Right atrium auricular region (tissue), 2 donors: ENCODE measurements around the gene CADM1. TPM values are rescaled to one million over a fixed set of nuclear protein-coding genes. Genes with fewer than 3 reads are reported as not detected.

ENCODE experiments used
- DNase-seq: peaks from one replicate; pipeline ENCODE4 v3.0.0-alpha.2; 2019; ENCODE audit warnings: low spot score
- H3K27ac ChIP-seq, 2 donors: fragments of 200-600 bp; sonication (generic); 1 replicate in 1 of 2; 2 replicates in 1 of 2; pipeline ENCODE4 v1.5.1; 2016 to 2019
- H3K27me3 ChIP-seq, 2 donors: fragments of 200-600 bp; sonication (generic); one replicate each; pipeline versions ENCODE4 v1.5.1 to v1.6.0; 2017 to 2019
- H3K36me3 ChIP-seq: fragments of 200-600 bp; sonication (generic); one replicate; pipeline ENCODE4 v1.5.1; 2016
- H3K4me1 ChIP-seq, 2 donors: fragments of 200-600 bp; sonication (generic); one replicate each; pipeline versions ENCODE4 v1.5.1 to v1.6.0; 2017 to 2019
- H3K4me3 ChIP-seq, 2 donors: fragments of 200-600 bp; sonication (generic); 1 replicate in 1 of 2; 2 replicates in 1 of 2; pipeline ENCODE4 v1.5.1; 2017 to 2019; ENCODE audit warnings: mild to moderate bottlenecking in 1 of 2, moderate library complexity in 1 of 2
- H3K9me3 ChIP-seq, 2 donors: fragments of 200-600 bp; sonication (generic); one replicate each; pipeline ENCODE4 v1.5.1; 2019
- total RNA-seq, 2 donors: library from RNA; depleted of rRNA; stranded (reverse); fragments of >200 nt; gene quantifications; one replicate each; pipeline ENCODE4 v1.1.0, GENCODE V29; 2016
- TF ChIP-seq, protein P1 (sequence below), 2 donors: fragments of 200-600 bp; sonication (generic); IDR thresholded peaks; one replicate each; pipeline ENCODE4 v1.5.1; 2019; ENCODE audit warnings: antibody characterized with exemption in 2 of 2

The CADM1 gene
- total RNA-seq, 2 donors from 2014 or later, result 19.8 to 33.9 TPM

DNA sequence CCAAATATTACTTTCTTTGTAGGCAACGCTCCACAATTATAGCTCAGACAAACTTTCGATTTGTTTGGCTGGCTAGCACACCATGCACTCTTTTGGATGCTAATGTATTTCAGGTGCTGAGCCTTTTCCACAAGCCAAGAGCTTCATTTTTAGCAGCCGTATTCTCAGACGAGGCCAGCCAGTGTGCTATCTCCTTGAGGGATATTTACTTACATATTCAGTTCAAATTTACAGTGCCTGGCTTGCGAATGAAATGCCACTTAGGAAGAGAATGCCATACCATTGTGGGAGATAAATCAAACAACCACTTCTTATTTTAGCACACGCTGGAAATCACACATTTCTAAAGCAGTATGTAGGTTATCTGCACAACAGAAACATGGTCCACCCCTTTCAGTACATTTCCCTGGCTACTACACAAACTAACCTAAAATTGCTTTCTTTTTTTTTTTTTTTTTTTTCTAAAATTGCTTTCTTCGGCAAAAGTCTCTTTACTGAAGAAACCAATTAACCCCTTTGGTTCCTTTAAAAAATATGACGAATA lies 236.9 kb downstream of the CADM1 start:
- peak overlapping the region in 1 of 2 donors; percentile 70 for H3K27ac ChIP-seq
- no peaks in the 10 kb centered on the region for H3K9me3 ChIP-seq
- DNase-seq, result no peak
- peaks cover 0 to 7% of the 10 kb centered on the region in 2 donors for H3K4me1 ChIP-seq
- no peaks in the 10 kb centered on the region for H3K27me3 ChIP-seq
- no peaks in the 10 kb centered on the region for H3K36me3 ChIP-seq
- TF ChIP-seq, protein P1, sequence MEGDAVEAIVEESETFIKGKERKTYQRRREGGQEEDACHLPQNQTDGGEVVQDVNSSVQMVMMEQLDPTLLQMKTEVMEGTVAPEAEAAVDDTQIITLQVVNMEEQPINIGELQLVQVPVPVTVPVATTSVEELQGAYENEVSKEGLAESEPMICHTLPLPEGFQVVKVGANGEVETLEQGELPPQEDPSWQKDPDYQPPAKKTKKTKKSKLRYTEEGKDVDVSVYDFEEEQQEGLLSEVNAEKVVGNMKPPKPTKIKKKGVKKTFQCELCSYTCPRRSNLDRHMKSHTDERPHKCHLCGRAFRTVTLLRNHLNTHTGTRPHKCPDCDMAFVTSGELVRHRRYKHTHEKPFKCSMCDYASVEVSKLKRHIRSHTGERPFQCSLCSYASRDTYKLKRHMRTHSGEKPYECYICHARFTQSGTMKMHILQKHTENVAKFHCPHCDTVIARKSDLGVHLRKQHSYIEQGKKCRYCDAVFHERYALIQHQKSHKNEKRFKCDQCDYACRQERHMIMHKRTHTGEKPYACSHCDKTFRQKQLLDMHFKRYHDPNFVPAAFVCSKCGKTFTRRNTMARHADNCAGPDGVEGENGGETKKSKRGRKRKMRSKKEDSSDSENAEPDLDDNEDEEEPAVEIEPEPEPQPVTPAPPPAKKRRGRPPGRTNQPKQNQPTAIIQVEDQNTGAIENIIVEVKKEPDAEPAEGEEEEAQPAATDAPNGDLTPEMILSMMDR (IDR thresholded peaks at IDR 0.05), result no peak
- no peak overlapping the region for H3K4me3 ChIP-seq

DNA sequence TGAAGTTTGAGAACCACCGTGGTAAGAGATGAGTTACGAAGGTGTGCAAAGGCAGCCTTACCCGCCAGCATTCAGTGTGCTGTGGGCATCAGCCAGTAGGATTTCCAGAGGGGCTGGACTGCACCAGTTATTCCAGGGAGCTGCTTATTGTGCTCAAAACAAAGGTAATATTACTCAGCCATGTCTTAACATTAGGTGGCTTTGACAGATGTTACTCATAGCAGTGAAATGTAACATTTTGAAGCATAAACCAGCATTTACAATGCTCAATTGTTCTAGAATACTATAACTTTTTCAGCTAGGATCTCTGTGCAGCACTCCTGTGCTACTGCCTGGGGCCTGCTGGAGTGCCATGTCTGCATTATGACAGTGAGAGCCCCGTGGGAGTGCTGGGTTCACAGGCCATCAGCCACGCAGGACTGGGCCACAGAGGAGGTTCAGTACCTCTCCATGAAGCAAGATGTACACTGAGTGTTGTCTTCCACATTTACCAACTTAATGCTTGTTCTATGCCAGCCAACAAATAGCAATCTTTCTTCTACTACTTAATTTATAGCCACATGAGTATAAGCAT lies 238.1 kb downstream of the CADM1 start:
- no peak overlapping the region for H3K4me3 ChIP-seq
- TF ChIP-seq, protein P1 (IDR thresholded peaks at IDR 0.05), result no peak

DNA sequence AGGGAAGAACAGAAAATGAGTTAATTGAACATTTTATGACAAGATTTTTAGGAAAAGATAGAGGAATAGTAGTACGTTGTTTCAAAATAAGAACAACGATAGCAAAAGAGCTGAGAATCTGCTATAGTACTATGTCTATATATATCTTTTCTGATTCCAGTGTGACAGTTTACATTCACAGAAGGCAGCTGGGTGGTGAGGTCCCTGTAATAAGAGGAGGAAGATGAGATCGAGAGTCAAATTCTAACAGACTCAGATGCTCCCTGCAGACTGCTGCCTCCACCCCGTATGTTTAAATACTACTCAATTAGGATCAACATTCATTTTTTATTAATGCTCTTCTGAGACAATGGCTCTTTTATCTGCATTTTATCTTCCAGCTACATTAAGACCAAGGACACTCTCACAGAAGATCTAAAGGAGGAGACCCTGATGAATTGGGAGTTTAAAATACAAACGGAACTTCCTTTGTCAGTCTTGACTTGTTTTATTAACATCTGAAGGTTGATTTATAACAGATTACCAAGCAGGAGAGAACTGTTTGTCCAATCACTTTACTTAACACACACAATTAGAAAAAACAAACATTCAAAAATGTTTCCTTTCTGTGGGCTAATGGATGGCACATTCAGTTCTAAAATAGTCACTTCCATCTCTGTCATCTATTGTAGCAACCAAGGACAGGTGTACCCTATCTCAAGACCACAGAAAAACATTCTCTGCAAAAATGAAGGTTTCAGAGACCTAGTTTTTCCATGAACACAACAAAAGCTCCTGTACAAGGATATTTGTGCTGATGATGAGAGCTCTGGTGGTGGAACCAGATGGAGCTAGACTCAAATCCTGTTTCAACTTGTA lies 240.2 kb downstream of the CADM1 start:
- Histone ChIP-seq H3K4me3 (no peak overlapping the region), H3K36me3 (no peaks in the 10 kb centered on the region), H3K9me3 (no peaks in the 10 kb centered on the region), H3K4me1 (peaks cover 0 to 7% of the 10 kb centered on the region in 2 donors), H3K27ac (no peak overlapping the region), H3K27me3 (no peaks in the 10 kb centered on the region)
- DNase-seq, result no peak
- TF ChIP-seq, protein P1 (IDR thresholded peaks at IDR 0.05), result no peak

More for the DNA sequence above, 238.1 kb downstream of the CADM1 start:
- DNase-seq, result no peak
- Histone ChIP-seq H3K4me1 (peaks cover 0 to 7% of the 10 kb centered on the region in 2 donors), H3K27ac (no peak overlapping the region), H3K36me3 (no peaks in the 10 kb centered on the region), H3K27me3 (no peaks in the 10 kb centered on the region), H3K9me3 (no peaks in the 10 kb centered on the region)

DNA sequence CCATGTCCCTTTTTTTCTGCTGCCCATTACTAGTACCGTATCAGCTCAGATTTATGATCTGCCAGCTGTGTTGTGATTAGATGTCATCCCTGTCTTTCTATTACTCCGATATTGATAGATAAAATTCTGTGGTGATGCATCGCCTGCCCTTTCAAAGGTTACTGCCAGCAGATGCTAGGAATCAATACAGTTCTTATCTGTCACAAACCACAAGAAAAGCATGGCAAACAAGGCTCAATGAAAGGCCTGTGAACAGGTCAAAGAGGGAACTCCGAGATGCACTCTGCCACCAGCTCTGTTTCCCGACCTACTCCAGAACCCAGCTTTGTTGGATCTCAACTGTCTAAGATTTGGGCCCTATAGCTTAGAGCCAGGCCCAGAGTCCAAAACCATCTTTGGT lies 246.0 kb downstream of the CADM1 start:
- TF ChIP-seq, protein P1 (IDR thresholded peaks at IDR 0.05), result no peak
- no peak for DNase-seq
- no peaks in the 10 kb centered on the region for H3K9me3 ChIP-seq
- H3K4me1 ChIP-seq, result no peaks in the 10 kb centered on the region
- no peaks in the 10 kb centered on the region for H3K27me3 ChIP-seq
- H3K36me3 ChIP-seq, result no peaks in the 10 kb centered on the region
- H3K4me3 ChIP-seq, result no peak overlapping the region
- no peak overlapping the region for H3K27ac ChIP-seq

DNA sequence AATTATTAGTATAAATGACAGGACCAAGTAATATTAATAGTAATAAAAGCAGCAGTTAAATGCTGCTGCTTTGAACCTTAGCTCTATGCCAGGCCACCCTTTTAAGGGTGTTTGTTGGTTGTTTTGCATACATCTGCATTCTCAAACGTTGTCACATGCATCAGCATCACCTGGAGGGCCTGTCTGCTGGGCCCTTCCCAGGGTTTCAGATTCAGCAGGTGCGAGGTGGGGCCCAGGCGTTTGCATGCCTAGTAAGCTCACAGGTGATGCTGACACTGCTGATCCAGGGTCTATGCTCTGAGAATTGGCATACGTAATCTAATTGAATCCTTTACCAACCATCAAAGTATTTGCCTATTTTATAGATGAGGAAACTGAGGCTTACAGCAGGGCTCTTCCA lies 246.5 kb downstream of the CADM1 start:
- Histone ChIP-seq H3K4me1 (no peaks in the 10 kb centered on the region), H3K27me3 (no peaks in the 10 kb centered on the region), H3K9me3 (no peaks in the 10 kb centered on the region), H3K36me3 (no peaks in the 10 kb centered on the region), H3K4me3 (no peak overlapping the region), H3K27ac (no peak overlapping the region)
- DNase-seq, result no peak
- TF ChIP-seq, protein P1 (IDR thresholded peaks at IDR 0.05), result no peak
